ENCODE data around the gene GGT6. TPM values are rescaled to one million over a fixed set of nuclear protein-coding genes. Genes with fewer than 3 reads are reported as not detected.
"Not testable (repeated sequence)": the region's sequence is repeated elsewhere in the genome, so short reads cannot be mapped to it uniquely, and the experiment has no call there.

GGT6 gene
- total RNA-seq, 2 experiments from 2014 or later = not detected

DNA sequence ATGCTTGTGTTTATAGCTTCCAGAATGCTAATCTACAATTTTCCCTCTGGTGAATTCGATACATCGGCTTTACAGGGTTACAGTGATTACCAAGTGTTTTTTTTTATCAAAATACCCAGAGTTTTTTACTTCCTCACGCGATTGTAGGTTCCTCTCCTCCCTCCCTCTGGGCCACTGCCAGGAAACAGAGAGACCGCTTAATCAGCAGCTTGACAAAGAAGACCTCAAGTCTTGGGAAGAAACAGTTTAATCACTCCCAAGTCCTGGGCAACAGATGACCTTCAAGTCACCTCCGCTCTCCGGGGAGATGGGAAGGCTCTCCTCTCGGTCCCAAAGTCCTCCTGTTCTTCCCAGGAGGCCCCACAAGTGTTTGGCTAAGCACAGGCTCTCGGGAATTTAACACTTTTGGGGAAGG, 47.4 kb upstream of the GGT6 start:
- Mint-ChIP-seq H3K4me1 (ENCODE audit: low read depth) (no peaks in the 10 kb centered on the region), H3K4me3 (no peak overlapping the region), H3K36me3 (ENCODE audit: low read depth) (no peaks in the 10 kb centered on the region), H3K27me3 (peaks cover 34% of the 10 kb centered on the region), H3K9me3 (no peaks in the 10 kb centered on the region), H3K27ac (no peak overlapping the region)
- DNase-seq (peak in 2 of 14 experiments; percentile 29 to 42), ATAC-seq (ENCODE audit: poor library complexity) (no peak)
- peaks cover 0 to 13% of the 10 kb centered on the region in 2 experiments for H3K27me3 ChIP-seq (ENCODE audit: control insufficient read depth in 1 of 2, insufficient read depth in 2 of 2, low read length in 2 of 2)
- intact Hi-C loops (cut with DNase I, micrococcal nuclease) = no loop called here
- ChIA-PET CTCF (no interaction called here), POLR2A (no interaction called here)
- H3K27ac ChIP-seq (ENCODE audit: low read depth in 1 of 2, low read length in 2 of 2) = no peak overlapping the region
- H3K36me3 ChIP-seq (ENCODE audit: insufficient read depth, low read length) = no peaks in the 10 kb centered on the region
- H3K4me1 ChIP-seq (ENCODE audit: insufficient read depth, low read length) = no peaks in the 10 kb centered on the region
- no peaks in the 10 kb centered on the region for H3K9me3 ChIP-seq (ENCODE audit: control insufficient read depth in 1 of 2, insufficient read depth in 1 of 2, low read length in 2 of 2)
- TF ChIP-seq, protein P1, sequence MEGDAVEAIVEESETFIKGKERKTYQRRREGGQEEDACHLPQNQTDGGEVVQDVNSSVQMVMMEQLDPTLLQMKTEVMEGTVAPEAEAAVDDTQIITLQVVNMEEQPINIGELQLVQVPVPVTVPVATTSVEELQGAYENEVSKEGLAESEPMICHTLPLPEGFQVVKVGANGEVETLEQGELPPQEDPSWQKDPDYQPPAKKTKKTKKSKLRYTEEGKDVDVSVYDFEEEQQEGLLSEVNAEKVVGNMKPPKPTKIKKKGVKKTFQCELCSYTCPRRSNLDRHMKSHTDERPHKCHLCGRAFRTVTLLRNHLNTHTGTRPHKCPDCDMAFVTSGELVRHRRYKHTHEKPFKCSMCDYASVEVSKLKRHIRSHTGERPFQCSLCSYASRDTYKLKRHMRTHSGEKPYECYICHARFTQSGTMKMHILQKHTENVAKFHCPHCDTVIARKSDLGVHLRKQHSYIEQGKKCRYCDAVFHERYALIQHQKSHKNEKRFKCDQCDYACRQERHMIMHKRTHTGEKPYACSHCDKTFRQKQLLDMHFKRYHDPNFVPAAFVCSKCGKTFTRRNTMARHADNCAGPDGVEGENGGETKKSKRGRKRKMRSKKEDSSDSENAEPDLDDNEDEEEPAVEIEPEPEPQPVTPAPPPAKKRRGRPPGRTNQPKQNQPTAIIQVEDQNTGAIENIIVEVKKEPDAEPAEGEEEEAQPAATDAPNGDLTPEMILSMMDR (IDR thresholded peaks at IDR 0.05) = no peak
- H3K4me3 ChIP-seq (ENCODE audit: low read length) = no peak overlapping the region

DNA sequence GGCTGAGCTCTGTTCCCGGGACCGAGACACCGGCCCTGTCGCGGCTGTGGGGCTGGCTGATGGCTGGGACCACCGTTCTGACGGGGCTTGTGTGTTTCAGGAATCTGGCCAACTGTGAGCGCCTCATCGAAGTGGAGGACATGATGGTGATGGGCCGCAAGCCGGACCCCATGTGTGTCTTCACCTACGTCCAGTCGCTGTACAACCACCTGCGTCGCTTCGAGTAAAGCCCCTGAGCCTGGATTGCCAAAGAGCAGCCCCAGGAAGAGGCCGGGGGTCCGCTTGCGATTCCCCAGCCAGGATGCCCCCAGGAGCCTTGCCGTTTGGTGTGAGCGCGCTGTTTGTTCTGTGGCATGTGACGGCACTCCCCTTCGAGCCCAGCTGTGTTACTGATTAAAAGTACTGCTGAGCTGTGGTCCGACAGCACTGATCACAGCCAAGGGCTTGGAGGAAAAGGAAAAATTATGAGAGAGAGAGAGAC, 46.9 kb upstream of the GGT6 start:
- ChIA-PET CTCF (no interaction called here), POLR2A (no interaction called here)
- Mint-ChIP-seq H3K4me3 (no peak overlapping the region), H3K4me1 (ENCODE audit: low read depth) (no peaks in the 10 kb centered on the region), H3K9me3 (no peaks in the 10 kb centered on the region), H3K36me3 (ENCODE audit: low read depth) (no peaks in the 10 kb centered on the region), H3K27me3 (peaks cover 34% of the 10 kb centered on the region), H3K27ac (no peak overlapping the region)
- H3K4me3 ChIP-seq (ENCODE audit: low read length) = no peak overlapping the region
- intact Hi-C loops (cut with DNase I, micrococcal nuclease) = no loop called here
- DNase-seq (no peak), ATAC-seq (ENCODE audit: poor library complexity) (no peak)
- peaks cover 0 to 13% of the 10 kb centered on the region in 2 experiments for H3K27me3 ChIP-seq (ENCODE audit: control insufficient read depth in 1 of 2, insufficient read depth in 2 of 2, low read length in 2 of 2)
- H3K36me3 ChIP-seq (ENCODE audit: insufficient read depth, low read length) = no peaks in the 10 kb centered on the region
- TF ChIP-seq, protein P1 (IDR thresholded peaks at IDR 0.05) = no peak
- H3K27ac ChIP-seq (ENCODE audit: low read depth in 1 of 2, low read length in 2 of 2) = no peak overlapping the region
- H3K9me3 ChIP-seq (ENCODE audit: control insufficient read depth in 1 of 2, insufficient read depth in 1 of 2, low read length in 2 of 2) = no peaks in the 10 kb centered on the region
- no peaks in the 10 kb centered on the region for H3K4me1 ChIP-seq (ENCODE audit: insufficient read depth, low read length)

DNA sequence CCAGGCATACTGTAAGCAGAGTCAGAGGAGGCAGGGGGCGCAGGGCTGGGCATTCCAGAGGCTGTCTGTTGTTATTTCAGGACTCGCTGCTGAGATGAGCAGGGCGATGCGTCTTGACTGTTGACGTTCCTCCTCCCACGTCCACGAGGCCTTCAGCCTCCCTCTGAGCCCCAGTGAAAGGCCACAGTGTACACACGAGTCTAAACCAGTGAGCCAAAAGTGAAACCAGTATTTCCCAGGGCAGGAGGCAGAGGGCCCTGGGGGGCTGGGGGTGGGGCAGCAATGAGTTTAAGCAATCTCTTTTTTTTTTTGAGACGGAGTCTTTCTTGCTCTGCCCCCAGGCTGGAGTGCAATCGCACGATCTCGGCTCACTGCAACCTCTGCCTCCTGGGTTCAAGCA, 45.4 kb upstream of the GGT6 start:
- intact Hi-C loops (cut with DNase I, micrococcal nuclease) = no loop called here
- H3K4me3 Mint-ChIP-seq = no peak overlapping the region
- H3K36me3 ChIP-seq (ENCODE audit: insufficient read depth, low read length) = no peaks in the 10 kb centered on the region
- no peak overlapping the region for H3K4me3 ChIP-seq (ENCODE audit: low read length)
- H3K9me3 ChIP-seq (ENCODE audit: control insufficient read depth in 1 of 2, insufficient read depth in 1 of 2, low read length in 2 of 2) = no peaks in the 10 kb centered on the region
- no peaks in the 10 kb centered on the region for H3K4me1 ChIP-seq (ENCODE audit: insufficient read depth, low read length)
- H3K27ac Mint-ChIP-seq = no peak overlapping the region
- H3K27ac ChIP-seq (ENCODE audit: low read depth in 1 of 2, low read length in 2 of 2) = no peak overlapping the region
- peaks cover 0 to 13% of the 10 kb centered on the region in 2 experiments for H3K27me3 ChIP-seq (ENCODE audit: control insufficient read depth in 1 of 2, insufficient read depth in 2 of 2, low read length in 2 of 2)
- TF ChIP-seq, protein P1 (IDR thresholded peaks at IDR 0.05) = no peak
- H3K36me3 Mint-ChIP-seq (ENCODE audit: low read depth) = no peaks in the 10 kb centered on the region
- no peaks in the 10 kb centered on the region for H3K4me1 Mint-ChIP-seq (ENCODE audit: low read depth)
- ChIA-PET CTCF (no interaction called here), POLR2A (no interaction called here)
- DNase-seq = no peak
- no peaks in the 10 kb centered on the region for H3K9me3 Mint-ChIP-seq
- no peak for ATAC-seq (ENCODE audit: poor library complexity)
- peaks cover 34% of the 10 kb centered on the region for H3K27me3 Mint-ChIP-seq

DNA sequence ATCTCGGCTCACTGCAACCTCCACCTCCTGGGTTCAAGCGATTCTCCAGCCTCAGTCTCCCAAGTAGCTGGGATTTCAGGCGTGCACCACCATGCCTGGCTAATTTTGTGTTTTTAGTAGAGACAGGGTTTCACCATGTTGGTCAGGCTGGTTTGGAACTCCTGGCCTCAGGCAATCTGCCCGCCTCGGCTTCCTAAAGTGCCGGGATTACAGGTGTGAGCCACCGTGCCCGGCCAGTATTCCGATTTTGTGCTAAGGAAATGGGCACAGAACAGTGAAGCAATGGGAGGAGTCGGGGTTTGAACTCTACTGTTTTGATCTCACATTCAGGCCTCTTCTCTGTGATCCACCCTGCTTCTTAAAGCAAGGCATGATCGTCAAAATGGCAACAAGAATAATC, 44.4 kb upstream of the GGT6 start:
- H3K27me3 ChIP-seq (ENCODE audit: control insufficient read depth in 1 of 2, insufficient read depth in 2 of 2, low read length in 2 of 2) = peaks cover 0 to 12% of the 10 kb centered on the region in 2 experiments
- intact Hi-C loops (cut with DNase I, micrococcal nuclease); H3K27ac Mint-ChIP-seq; DNase-seq; ATAC-seq (ENCODE audit: poor library complexity); H3K4me3 ChIP-seq (ENCODE audit: low read length); H3K27ac ChIP-seq (ENCODE audit: low read depth in 1 of 2, low read length in 2 of 2); H3K4me1 Mint-ChIP-seq (ENCODE audit: low read depth); H3K9me3 ChIP-seq (ENCODE audit: control insufficient read depth in 1 of 2, insufficient read depth in 1 of 2, low read length in 2 of 2); POLR2A ChIA-PET; H3K36me3 Mint-ChIP-seq (ENCODE audit: low read depth); H3K9me3 Mint-ChIP-seq; CTCF ChIA-PET; H3K4me1 ChIP-seq (ENCODE audit: insufficient read depth, low read length); H3K36me3 ChIP-seq (ENCODE audit: insufficient read depth, low read length); H3K4me3 Mint-ChIP-seq: not testable (repeated sequence)
- H3K27me3 Mint-ChIP-seq = peaks cover 27% of the 10 kb centered on the region

All from CD4-positive, alpha-beta T cell (primary cell).